A549 (cell line): ENCODE data around the gene CNOT3. TPM values are rescaled to one million over a fixed set of nuclear protein-coding genes. Genes with fewer than 3 reads are reported as not detected.

Experiments used
- ATAC-seq, 2 experiments: fragments of 200-7000 bp in 1 of 2; fragments of >200 bp in 1 of 2; cut with Nextera tagmentation in 1 of 2; cut with Tn5 transposase in 1 of 2; 3 replicates each; pipeline versions ENCODE4 v1.8.0 to v1.9.1; 2018 to 2020; ENCODE audit warnings: mild to moderate bottlenecking in 1 of 2, moderate library complexity in 1 of 2
- CTCF ChIA-PET: fragments of 300-600 bp; sonication (Branson Sonifier 250); formaldehyde crosslinking; extraction: SDS; loops from one replicate; lab custom pipeline; 2021; ENCODE audit warnings: antibody characterized with exemption, inconsistent platforms; lab: Yijun Ruan, JAX
- POLR2A ChIA-PET: fragments of 350-600 bp; formaldehyde crosslinking; extraction: SDS; loops from one replicate; lab custom pipeline; 2021; ENCODE audit warnings: antibody characterized with exemption, inconsistent platforms; lab: Yijun Ruan, JAX
- DNase-seq, 2 experiments: peaks; one replicate each; pipeline versions ENCODE4 v3.0.0 to v3.0.0-alpha.2; 2011 to 2016; ENCODE audit warnings: low read depth in 1 of 2, low spot score in 1 of 2
- FAIRE-seq: peaks from 2 replicates; lab custom pipeline; 2011; peaks lifted over from hg19 to GRCh38; lab: Jason Lieb, UNC
- H3K27ac ChIP-seq, 2 experiments: fragments of >200 bp; sonication (Bioruptor Twin); formaldehyde crosslinking; 3 replicates each; pipeline ENCODE4 v1.5.1; 2016 to 2017
- H3K4me1 ChIP-seq: fragments of >200 bp; sonication (Bioruptor Twin); formaldehyde crosslinking; 3 replicates; pipeline ENCODE4 v1.6.1; 2016
- H3K4me2 ChIP-seq: fragments of >200 bp; sonication (Bioruptor Twin); formaldehyde crosslinking; 3 replicates; pipeline ENCODE4 v1.6.1; 2016
- H3K4me3 ChIP-seq: fragments of >200 bp; sonication (Bioruptor Twin); formaldehyde crosslinking; 3 replicates; pipeline ENCODE4 v1.5.1; 2016
- H3K9me3 ChIP-seq: fragments of >200 bp; sonication (Bioruptor Twin); formaldehyde crosslinking; 3 replicates; pipeline ENCODE4 v1.6.1; 2016
- CBX8 ChIP-seq: fragments of 200-600 bp; sonication (generic); IDR thresholded peaks from 2 replicates; pipeline ENCODE4 v1.6.1; 2016
- EHF ChIP-seq: fragments of 250-450 bp; sonication (Bioruptor Pico); IDR thresholded peaks from 2 replicates; pipeline ENCODE4 v1.5.0; 2020; ENCODE audit warnings: mild to moderate bottlenecking
- EHMT2 ChIP-seq: fragments of 200-600 bp; sonication (generic); IDR thresholded peaks from 2 replicates; pipeline ENCODE4 v1.6.1; 2016; ENCODE audit warnings: antibody characterized with exemption, low read depth, mild to moderate bottlenecking, moderate library complexity
- EP300 ChIP-seq, 2 experiments: fragments of >200 bp; sonication (Bioruptor Twin); formaldehyde crosslinking; IDR thresholded peaks; 2 replicates in 1 of 2; 3 replicates in 1 of 2; pipeline ENCODE4 v1.6.1; 2016 to 2017
- HDAC2 ChIP-seq: fragments of 200-600 bp; sonication (generic); IDR thresholded peaks from 2 replicates; pipeline ENCODE4 v1.6.1; 2016
- HOXA7 ChIP-seq: fragments of 250-450 bp; sonication (Bioruptor Pico); IDR thresholded peaks from 2 replicates; pipeline ENCODE4 v1.5.0; 2020; ENCODE audit warnings: mild to moderate bottlenecking, moderate library complexity
- JUN ChIP-seq, 2 experiments: fragments of >200 bp; sonication (Bioruptor Twin); formaldehyde crosslinking; IDR thresholded peaks; 2 replicates in 1 of 2; 3 replicates in 1 of 2; pipeline ENCODE4 v1.6.1; 2016 to 2017
- JUNB ChIP-seq: fragments of >200 bp; sonication (Bioruptor Twin); formaldehyde crosslinking; IDR thresholded peaks from 2 replicates; pipeline ENCODE4 v1.6.1; 2016
- MAZ ChIP-seq: fragments of 150-350 bp; IDR thresholded peaks from 2 replicates; pipeline ENCODE4 v1.6.1; 2014; ENCODE audit warnings: antibody characterized with exemption, low read depth, low read length, borderline replicate concordance
- NFE2L2 ChIP-seq: fragments of 150-350 bp; conservative IDR thresholded peaks from 2 replicates; pipeline ENCODE4 v1.6.1; 2014; ENCODE audit warnings: low read length
- POLR2A ChIP-seq: IDR thresholded peaks from 2 replicates; pipeline ENCODE4 v1.6.1; 2012; ENCODE audit warnings: mild to moderate bottlenecking, low read length
- RARB ChIP-seq: fragments of 250-450 bp; sonication (Bioruptor Pico); IDR thresholded peaks from 2 replicates; pipeline ENCODE4 v1.8.0; 2021; ENCODE audit warnings: mild to moderate bottlenecking, moderate library complexity
- RNF2 ChIP-seq: fragments of 200-600 bp; sonication (generic); IDR thresholded peaks from 2 replicates; pipeline ENCODE4 v1.6.1; 2016; ENCODE audit warnings: low read depth, mild to moderate bottlenecking, antibody characterized with exemption, moderate library complexity, borderline replicate concordance
- SMC3 ChIP-seq: fragments of >200 bp; sonication (Bioruptor Twin); formaldehyde crosslinking; IDR thresholded peaks from 3 replicates; pipeline ENCODE4 v1.6.1; 2018; ENCODE audit warnings: inconsistent platforms
- ZC3H11A ChIP-seq: fragments of 450-650 bp; IDR thresholded peaks from 2 replicates; pipeline ENCODE4 v1.6.1; 2014; ENCODE audit warnings: antibody characterized with exemption, mild to moderate bottlenecking
- ZNF302 ChIP-seq: fragments of 250-450 bp; sonication (Bioruptor Pico); IDR thresholded peaks from 2 replicates; pipeline ENCODE4 v1.9.0; 2021; ENCODE audit warnings: inconsistent platforms, mild to moderate bottlenecking, moderate library complexity
- WGBS: methylation state at CpG from one replicate; pipeline ENCODE4 v1.1.6; 2017; ENCODE audit errors: missing lambda C conversion rate; 5-methylcytosine and 5-hydroxymethylcytosine counted together
- polyA plus RNA-seq, 4 experiments: library from polyadenylated mRNA; depleted of rRNA in 3 of 4; stranded (reverse); fragments of >200 nt; fragmentation: RNase III in 1 of 4; extraction: RNeasy Plus Mini Kit Qiagen cat#74134 plus additional on column Dnase treatment in 1 of 4; gene quantifications; 2 replicates in 3 of 4; 3 replicates in 1 of 4; pipeline ENCODE4 v1.2.3, GENCODE V29; 2011 to 2017
- TF ChIP-seq, protein P1 (sequence below): fragments of 450-650 bp; IDR thresholded peaks from 2 replicates; pipeline ENCODE4 v1.6.1; 2014; ENCODE audit warnings: antibody characterized with exemption
- TF ChIP-seq, protein P2 (sequence below): IDR thresholded peaks from 2 replicates; pipeline ENCODE4 v1.6.1; 2012
- TF ChIP-seq, protein P3 (sequence below): fragments of >200 bp; sonication (Bioruptor Twin); formaldehyde crosslinking; IDR thresholded peaks from 3 replicates; pipeline ENCODE4 v1.5.1; 2016
- TF ChIP-seq, protein P4 (sequence below): fragments of 250-450 bp; sonication (Bioruptor Pico); IDR thresholded peaks from 2 replicates; pipeline ENCODE4 v1.5.0; 2021; ENCODE audit warnings: mild to moderate bottlenecking, moderate library complexity, borderline replicate concordance
- TF ChIP-seq, protein P5 (sequence below): fragments of >200 bp; sonication (Bioruptor Twin); formaldehyde crosslinking; IDR thresholded peaks from 3 replicates; pipeline ENCODE4 v1.6.1; 2016

Gene CNOT3
- polyA plus RNA-seq, 2 of the 4 experiments (the other 2 are of a cell fraction): 24.9 to 59.2 TPM

DNA sequence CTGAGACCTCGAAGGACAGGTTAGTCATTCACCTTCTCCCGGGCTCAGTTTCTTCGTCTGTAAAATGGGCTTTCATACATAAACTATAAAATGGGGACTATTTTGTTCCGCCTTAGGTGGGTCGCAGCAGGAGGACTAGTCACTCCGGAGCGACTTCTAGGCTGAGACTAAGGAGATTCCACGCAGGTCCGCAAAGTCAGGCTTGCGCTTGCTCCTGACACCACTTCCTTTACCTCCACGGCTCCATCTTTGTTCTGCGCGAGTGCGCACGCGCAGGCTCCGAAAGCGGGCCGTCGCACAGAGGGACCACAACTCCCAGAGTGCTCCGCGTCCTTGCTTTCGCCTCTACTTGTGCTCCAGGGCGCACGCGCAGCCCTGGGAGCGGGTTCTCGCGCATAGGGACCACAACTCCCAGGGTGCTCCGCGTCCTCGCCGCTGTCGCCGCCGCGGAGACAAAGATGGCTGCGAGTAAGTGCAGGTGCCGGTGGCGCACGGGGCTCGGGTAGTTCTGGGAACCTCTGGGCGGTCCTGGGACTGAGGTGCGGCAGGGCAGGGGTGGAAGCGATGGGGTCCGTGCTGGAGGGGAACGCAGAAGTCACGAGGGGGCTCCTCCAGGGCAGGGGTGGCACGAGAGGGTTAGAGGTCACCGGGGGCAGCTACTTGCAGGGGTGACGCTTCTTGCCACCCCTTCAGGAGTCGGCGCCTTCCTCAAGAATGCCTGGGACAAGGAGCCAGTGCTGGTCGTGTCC, 35.0 kb upstream of the CNOT3 start, which contains the start of gene NDUFA3 (continued):
- no peak for TF ChIP-seq NFE2L2

DNA sequence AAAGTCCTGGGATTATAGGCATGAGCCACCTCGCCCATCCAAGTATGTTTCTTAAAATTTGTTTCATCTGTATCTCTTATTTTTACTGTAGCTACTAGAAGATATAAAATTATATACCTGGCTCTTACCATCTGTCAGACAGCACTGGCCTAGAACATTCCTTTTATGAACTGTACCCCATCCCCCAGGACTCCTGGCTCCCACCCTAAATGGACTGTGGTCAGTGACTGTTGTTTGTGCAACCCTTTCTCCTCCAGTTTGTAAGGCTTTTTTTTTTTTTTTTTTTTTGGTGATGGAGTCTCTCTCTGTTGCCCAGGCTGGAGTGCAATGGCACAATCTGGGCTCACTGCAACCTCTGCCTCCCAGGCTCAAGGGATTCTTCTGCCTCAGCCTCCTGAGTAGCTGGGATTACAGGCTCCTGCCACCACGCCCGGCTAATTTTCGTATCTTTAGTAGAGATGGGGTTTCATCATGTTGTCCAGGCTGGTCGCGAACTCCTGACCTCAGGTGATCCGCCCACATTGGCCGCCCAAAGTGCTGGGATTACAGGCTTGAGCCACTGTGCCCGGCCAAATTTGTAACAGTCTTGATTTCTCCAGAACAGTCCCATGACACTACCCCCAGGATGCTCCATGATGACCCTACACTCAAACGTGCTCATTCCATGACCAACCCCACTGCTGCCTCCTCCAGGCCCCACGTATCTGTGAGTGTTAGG, 32.4 kb upstream of the CNOT3 start:
- 92% methylated on average over 11 of the region's 11 CpGs for WGBS
- no peak for ATAC-seq
- no peak for FAIRE-seq
- H3K27ac ChIP-seq: no peak overlapping the region
- H3K4me1 ChIP-seq: 0 out of 3 replicates have a peak, but pooled peaks cover 8% of the 10 kb centered on the region
- ChIA-PET CTCF (interaction anchor here (0.6 to 0.8 kb wide), 2 partner anchors 17 to 668 kb away, joined by 3 read pairs; no protein-coding TSS in a partner anchor), POLR2A (interaction anchor here (0.6 kb wide), 1 partner anchor 626 kb away, joined by 4 read pairs; no protein-coding TSS in a partner anchor)
- no peak overlapping the region for H3K4me2 ChIP-seq
- TF ChIP-seq POLR2A (no peak), RNF2 (no peak), RARB (CRISPR knock-in tag) (no peak), JUN (IDR thresholded peaks at IDR 0.05) (no peak)
- no peak for DNase-seq
- H3K4me3 ChIP-seq: no peak overlapping the region
- H3K9me3 ChIP-seq: no peaks in the 10 kb centered on the region

DNA sequence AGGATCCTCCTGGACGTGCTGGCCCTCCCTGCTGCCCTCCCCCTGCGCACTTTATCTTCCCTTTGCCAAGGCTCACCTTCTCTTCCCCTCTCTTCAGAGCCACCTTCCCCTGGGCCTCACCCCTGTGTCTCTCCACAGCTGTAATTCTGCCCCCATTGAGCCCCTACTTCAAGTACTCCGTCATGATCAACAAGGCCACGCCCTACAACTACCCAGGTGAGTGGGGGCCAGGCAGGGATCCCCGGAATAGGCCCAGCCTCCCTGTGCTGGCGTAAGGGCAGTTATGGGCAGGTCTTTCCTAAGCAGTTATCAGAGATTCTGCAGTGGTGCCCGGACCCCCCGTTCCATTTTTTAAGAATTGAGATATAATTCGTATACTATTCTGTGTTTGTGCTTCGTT, 31.8 kb upstream of the CNOT3 start:
- FAIRE-seq: no peak
- ChIA-PET CTCF (interaction anchor here (0.6 kb wide), 1 partner anchor 668 kb away, joined by 3 read pairs; no protein-coding TSS in a partner anchor), POLR2A (interaction anchor here (0.6 kb wide), 1 partner anchor 626 kb away, joined by 4 read pairs; no protein-coding TSS in a partner anchor)
- no peak for ATAC-seq
- Histone ChIP-seq H3K27ac (no peak overlapping the region), H3K9me3 (no peaks in the 10 kb centered on the region), H3K4me2 (no peak overlapping the region), H3K4me1 (0 out of 3 replicates have a peak, but pooled peaks cover 8% of the 10 kb centered on the region), H3K4me3 (no peak overlapping the region)
- TF ChIP-seq EP300 (IDR thresholded peaks at IDR 0.05) (no peak), HDAC2 (no peak), JUNB (no peak), SMC3 (no peak), ZC3H11A (no peak), CBX8 (no peak), HOXA7 (CRISPR knock-in tag) (no peak), EHF (CRISPR knock-in tag) (no peak), ZNF302 (no peak), MAZ (no peak), EHMT2 (no peak)
- TF ChIP-seq, protein P1, sequence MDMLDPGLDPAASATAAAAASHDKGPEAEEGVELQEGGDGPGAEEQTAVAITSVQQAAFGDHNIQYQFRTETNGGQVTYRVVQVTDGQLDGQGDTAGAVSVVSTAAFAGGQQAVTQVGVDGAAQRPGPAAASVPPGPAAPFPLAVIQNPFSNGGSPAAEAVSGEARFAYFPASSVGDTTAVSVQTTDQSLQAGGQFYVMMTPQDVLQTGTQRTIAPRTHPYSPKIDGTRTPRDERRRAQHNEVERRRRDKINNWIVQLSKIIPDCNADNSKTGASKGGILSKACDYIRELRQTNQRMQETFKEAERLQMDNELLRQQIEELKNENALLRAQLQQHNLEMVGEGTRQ: no peak
- TF ChIP-seq, protein P2, sequence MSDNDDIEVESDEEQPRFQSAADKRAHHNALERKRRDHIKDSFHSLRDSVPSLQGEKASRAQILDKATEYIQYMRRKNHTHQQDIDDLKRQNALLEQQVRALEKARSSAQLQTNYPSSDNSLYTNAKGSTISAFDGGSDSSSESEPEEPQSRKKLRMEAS: no peak
- TF ChIP-seq, protein P3, sequence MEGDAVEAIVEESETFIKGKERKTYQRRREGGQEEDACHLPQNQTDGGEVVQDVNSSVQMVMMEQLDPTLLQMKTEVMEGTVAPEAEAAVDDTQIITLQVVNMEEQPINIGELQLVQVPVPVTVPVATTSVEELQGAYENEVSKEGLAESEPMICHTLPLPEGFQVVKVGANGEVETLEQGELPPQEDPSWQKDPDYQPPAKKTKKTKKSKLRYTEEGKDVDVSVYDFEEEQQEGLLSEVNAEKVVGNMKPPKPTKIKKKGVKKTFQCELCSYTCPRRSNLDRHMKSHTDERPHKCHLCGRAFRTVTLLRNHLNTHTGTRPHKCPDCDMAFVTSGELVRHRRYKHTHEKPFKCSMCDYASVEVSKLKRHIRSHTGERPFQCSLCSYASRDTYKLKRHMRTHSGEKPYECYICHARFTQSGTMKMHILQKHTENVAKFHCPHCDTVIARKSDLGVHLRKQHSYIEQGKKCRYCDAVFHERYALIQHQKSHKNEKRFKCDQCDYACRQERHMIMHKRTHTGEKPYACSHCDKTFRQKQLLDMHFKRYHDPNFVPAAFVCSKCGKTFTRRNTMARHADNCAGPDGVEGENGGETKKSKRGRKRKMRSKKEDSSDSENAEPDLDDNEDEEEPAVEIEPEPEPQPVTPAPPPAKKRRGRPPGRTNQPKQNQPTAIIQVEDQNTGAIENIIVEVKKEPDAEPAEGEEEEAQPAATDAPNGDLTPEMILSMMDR: no peak
- TF ChIP-seq, protein P4, sequence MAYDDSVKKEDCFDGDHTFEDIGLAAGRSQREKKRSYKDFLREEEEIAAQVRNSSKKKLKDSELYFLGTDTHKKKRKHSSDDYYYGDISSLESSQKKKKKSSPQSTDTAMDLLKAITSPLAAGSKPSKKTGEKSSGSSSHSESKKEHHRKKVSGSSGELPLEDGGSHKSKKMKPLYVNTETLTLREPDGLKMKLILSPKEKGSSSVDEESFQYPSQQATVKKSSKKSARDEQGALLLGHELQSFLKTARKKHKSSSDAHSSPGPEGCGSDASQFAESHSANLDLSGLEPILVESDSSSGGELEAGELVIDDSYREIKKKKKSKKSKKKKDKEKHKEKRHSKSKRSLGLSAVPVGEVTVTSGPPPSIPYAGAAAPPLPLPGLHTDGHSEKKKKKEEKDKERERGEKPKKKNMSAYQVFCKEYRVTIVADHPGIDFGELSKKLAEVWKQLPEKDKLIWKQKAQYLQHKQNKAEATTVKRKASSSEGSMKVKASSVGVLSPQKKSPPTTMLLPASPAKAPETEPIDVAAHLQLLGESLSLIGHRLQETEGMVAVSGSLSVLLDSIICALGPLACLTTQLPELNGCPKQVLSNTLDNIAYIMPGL (CRISPR knock-in tag): no peak
- TF ChIP-seq, protein P5, sequence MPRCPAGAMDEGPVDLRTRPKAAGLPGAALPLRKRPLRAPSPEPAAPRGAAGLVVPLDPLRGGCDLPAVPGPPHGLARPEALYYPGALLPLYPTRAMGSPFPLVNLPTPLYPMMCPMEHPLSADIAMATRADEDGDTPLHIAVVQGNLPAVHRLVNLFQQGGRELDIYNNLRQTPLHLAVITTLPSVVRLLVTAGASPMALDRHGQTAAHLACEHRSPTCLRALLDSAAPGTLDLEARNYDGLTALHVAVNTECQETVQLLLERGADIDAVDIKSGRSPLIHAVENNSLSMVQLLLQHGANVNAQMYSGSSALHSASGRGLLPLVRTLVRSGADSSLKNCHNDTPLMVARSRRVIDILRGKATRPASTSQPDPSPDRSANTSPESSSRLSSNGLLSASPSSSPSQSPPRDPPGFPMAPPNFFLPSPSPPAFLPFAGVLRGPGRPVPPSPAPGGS: no peak
- 94% methylated on average over 10 of the region's 10 CpGs for WGBS
- DNase-seq: no peak
